Measurements from ENCODE around the gene ATP13A3. TPM values are rescaled to one million over a fixed set of nuclear protein-coding genes. Genes with fewer than 3 reads are reported as not detected.

The ATP13A3 gene
- total and polyA plus RNA-seq, 10 donors = 10.3 to 142 (median 81.6) TPM

GRCh38 chr3:194474675-194475074 lies 12.1 kb downstream of the ATP13A3 start:
- 75 to 88% (median 80%) methylated on average over 7 of the region's 7 CpGs for WGBS, 5 donors
- Histone ChIP-seq H3K27me3 (replicated peaks in 1 of 7) (no peaks in the 10 kb centered on the region), H3K4me1 (peaks cover 7 to 81% (median 26%) of the 10 kb centered on the region in 6 donors), H3K36me3 (peaks cover 0 to 9% (median 0%) of the 10 kb centered on the region in 6 donors), H3K4me3 (no peak overlapping the region), H3K9me3 (no peaks in the 10 kb centered on the region), H3K27ac (no peak overlapping the region)
- DNase-seq = no peak
- intact Hi-C loops (cut with DNase I; ENCODE audit: low total_unique reads) = loop anchor here (5.0 kb wide), 2 partner anchors 103 to 123 kb away; no protein-coding TSS in a partner anchor
- TF ChIP-seq POLR2AphosphoS5 (IDR thresholded peaks at IDR 0.05) (no peak), POLR2A (IDR thresholded peaks at IDR 0.05) (no peak)
- TF ChIP-seq, protein P1, sequence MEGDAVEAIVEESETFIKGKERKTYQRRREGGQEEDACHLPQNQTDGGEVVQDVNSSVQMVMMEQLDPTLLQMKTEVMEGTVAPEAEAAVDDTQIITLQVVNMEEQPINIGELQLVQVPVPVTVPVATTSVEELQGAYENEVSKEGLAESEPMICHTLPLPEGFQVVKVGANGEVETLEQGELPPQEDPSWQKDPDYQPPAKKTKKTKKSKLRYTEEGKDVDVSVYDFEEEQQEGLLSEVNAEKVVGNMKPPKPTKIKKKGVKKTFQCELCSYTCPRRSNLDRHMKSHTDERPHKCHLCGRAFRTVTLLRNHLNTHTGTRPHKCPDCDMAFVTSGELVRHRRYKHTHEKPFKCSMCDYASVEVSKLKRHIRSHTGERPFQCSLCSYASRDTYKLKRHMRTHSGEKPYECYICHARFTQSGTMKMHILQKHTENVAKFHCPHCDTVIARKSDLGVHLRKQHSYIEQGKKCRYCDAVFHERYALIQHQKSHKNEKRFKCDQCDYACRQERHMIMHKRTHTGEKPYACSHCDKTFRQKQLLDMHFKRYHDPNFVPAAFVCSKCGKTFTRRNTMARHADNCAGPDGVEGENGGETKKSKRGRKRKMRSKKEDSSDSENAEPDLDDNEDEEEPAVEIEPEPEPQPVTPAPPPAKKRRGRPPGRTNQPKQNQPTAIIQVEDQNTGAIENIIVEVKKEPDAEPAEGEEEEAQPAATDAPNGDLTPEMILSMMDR (IDR thresholded peaks at IDR 0.05 in 8 of 11, conservative IDR thresholded peaks at IDR 0.05 in 3 of 11) = no peak

DNA sequence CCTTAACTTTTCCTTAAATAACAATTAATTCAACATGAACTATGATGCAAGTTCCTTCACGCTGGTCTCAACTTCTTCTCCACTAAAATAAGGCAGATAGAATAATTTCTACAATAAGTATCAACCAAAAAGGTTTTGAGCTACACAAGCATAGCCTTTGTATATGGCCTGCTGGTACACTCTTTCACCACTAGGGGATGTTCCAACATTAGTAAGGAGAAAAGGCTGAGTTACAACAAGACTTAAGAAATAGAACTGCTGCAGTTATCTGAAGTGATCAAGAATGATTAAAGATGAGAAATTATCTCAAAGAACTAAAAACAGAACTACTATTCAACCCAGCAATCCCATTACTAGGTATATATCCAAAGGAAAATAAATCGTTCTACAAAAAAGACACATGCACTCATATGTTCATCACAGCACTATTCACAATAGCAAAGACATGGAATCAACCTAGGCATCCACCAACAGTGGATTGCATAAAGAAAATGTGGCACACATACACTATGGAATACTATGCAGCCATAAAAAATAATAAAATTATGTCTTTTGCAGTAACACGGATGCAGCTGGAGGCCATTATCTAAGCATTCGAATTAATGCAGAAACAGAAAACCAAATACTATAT lies 14.4 kb downstream of the ATP13A3 start:
- no peak for TF ChIP-seq POLR2AphosphoS5 (IDR thresholded peaks at IDR 0.05)
- TF ChIP-seq, protein P1 (IDR thresholded peaks at IDR 0.05 in 8 of 11, conservative IDR thresholded peaks at IDR 0.05 in 3 of 11) = peak; percentile 79 to 95 (median 90)
- no peak for TF ChIP-seq POLR2A (IDR thresholded peaks at IDR 0.05)
- intact Hi-C loops (cut with DNase I; ENCODE audit: low total_unique reads) = loop anchor here (5.0 kb wide), 2 partner anchors 105 to 125 kb away; no protein-coding TSS in a partner anchor
- H3K36me3 ChIP-seq = no peaks in the 10 kb centered on the region
- H3K27ac ChIP-seq = no peak overlapping the region
- WGBS, 5 donors = 68 to 73% (median 70%) methylated on average over 4 of the region's 4 CpGs
- H3K9me3 ChIP-seq = no peaks in the 10 kb centered on the region
- no peaks in the 10 kb centered on the region for H3K27me3 ChIP-seq (replicated peaks in 1 of 7)
- peaks cover 7 to 80% (median 26%) of the 10 kb centered on the region in 6 donors for H3K4me1 ChIP-seq
- H3K4me3 ChIP-seq = no peak overlapping the region
- no peak for DNase-seq

DNA sequence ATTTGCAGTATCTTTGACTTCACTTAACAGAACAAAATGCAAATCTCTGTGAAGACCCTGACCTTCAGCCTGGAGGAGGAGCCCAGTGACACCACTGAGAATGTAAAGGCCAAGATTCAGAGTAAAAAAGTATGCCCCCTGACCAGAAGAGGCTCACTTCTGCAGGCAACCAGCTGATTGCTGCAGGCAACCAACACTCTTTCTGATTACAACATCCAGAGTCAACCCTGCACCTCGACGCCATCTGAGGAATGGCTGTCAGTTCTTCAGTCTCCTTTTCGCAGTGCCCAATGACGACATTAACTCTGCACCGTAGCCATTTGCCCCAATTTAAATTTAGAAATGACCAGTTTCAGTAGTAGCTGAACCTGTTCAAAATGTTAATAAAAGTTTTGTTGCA lies 14.9 kb downstream of the ATP13A3 start:
- Histone ChIP-seq H3K27ac (no peak overlapping the region), H3K36me3 (no peaks in the 10 kb centered on the region), H3K9me3 (no peaks in the 10 kb centered on the region), H3K27me3 (replicated peaks in 1 of 7) (no peaks in the 10 kb centered on the region), H3K4me3 (no peak overlapping the region), H3K4me1 (peaks cover 7 to 80% (median 28%) of the 10 kb centered on the region in 6 donors)
- intact Hi-C loops (cut with DNase I; ENCODE audit: low total_unique reads) = loop anchor here (5.0 kb wide), 2 partner anchors 105 to 125 kb away; no protein-coding TSS in a partner anchor
- DNase-seq = no peak
- TF ChIP-seq POLR2A (IDR thresholded peaks at IDR 0.05) = no peak
- TF ChIP-seq, protein P1 (IDR thresholded peaks at IDR 0.05 in 8 of 11, conservative IDR thresholded peaks at IDR 0.05 in 3 of 11) = no peak
- no peak for TF ChIP-seq POLR2AphosphoS5 (IDR thresholded peaks at IDR 0.05)
- 41 to 78% (median 54%) methylated on average over 5 of the region's 5 CpGs for WGBS, 5 donors

GRCh38 chr3:194470615-194471014 lies 16.2 kb downstream of the ATP13A3 start:
- Histone ChIP-seq H3K36me3 (no peaks in the 10 kb centered on the region), H3K27ac (peak overlapping the region in 2 of 8 donors; percentile 12 to 22), H3K27me3 (replicated peaks in 1 of 7) (no peaks in the 10 kb centered on the region), H3K9me3 (no peaks in the 10 kb centered on the region), H3K4me1 (peaks cover 7 to 81% (median 31%) of the 10 kb centered on the region in 6 donors), H3K4me3 (no peak overlapping the region)
- TF ChIP-seq, protein P1 (IDR thresholded peaks at IDR 0.05 in 8 of 11, conservative IDR thresholded peaks at IDR 0.05 in 3 of 11) = no peak
- TF ChIP-seq POLR2AphosphoS5 (IDR thresholded peaks at IDR 0.05) = no peak
- no peak for TF ChIP-seq POLR2A (IDR thresholded peaks at IDR 0.05)
- DNase-seq = no peak
- intact Hi-C loops (cut with DNase I; ENCODE audit: low total_unique reads) = loop anchor here (5.0 kb wide), 2 partner anchors 107 to 127 kb away; no protein-coding TSS in a partner anchor
- WGBS, 5 donors = 55 to 70% (median 62%) methylated on average over 4 of the region's 4 CpGs

Data from spleen (tissue), 11 donors.